K562 (cell line): ENCODE data around the gene DGLUCY. TPM values are rescaled to one million over a fixed set of nuclear protein-coding genes. Genes with fewer than 3 reads are reported as not detected.
A peak's percentile ranks its signal among the peaks of the same experiment; 100 is the strongest.

Source experiments
- ARID2 ChIP-seq: fragments of 450-650 bp; IDR thresholded peaks from 2 replicates; pipeline ENCODE4 v1.6.1; 2017; ENCODE audit warnings: antibody characterized with exemption, mild to moderate bottlenecking
- C11orf30 ChIP-seq: fragments of 450-650 bp; IDR thresholded peaks from 2 replicates; pipeline ENCODE4 v1.6.1; 2016; ENCODE audit warnings: low read depth, mild to moderate bottlenecking
- CEBPB ChIP-seq: fragments of 450-650 bp; IDR thresholded peaks from 2 replicates; pipeline ENCODE4 v1.6.1; 2016; ENCODE audit warnings: missing genetic modification characterization, missing compliant biosample characterization
- GATA2 ChIP-seq: sonication (generic); formaldehyde crosslinking; IDR thresholded peaks from 2 replicates; pipeline ENCODE4 v1.4.0; 2020; ENCODE audit warnings: mild to moderate bottlenecking, missing genetic modification reagents
- HDGF ChIP-seq: fragments of 450-650 bp; IDR thresholded peaks from 2 replicates; pipeline ENCODE4 v1.6.1; 2016
- HNRNPUL1 ChIP-seq: fragments of 200-400 bp; formaldehyde crosslinking; IDR thresholded peaks from 2 replicates; pipeline ENCODE4 v1.6.1; 2017; ENCODE audit warnings: low read length
- KLF1 ChIP-seq: fragments of 450-650 bp; IDR thresholded peaks from 2 replicates; pipeline ENCODE4 v1.6.1; 2016; ENCODE audit warnings: missing genetic modification characterization, missing compliant biosample characterization
- MEIS2 ChIP-seq: fragments of 450-650 bp; IDR thresholded peaks from 2 replicates; pipeline ENCODE4 v1.6.1; 2014; ENCODE audit warnings: mild to moderate bottlenecking; ENCODE audit not compliant: partially characterized antibody
- NFE2 ChIP-seq: IDR thresholded peaks from 2 replicates; pipeline ENCODE4 v1.6.1; 2014; ENCODE audit warnings: antibody characterized with exemption, low read depth
- NR4A1 ChIP-seq, 2 experiments: fragments of 250-450 bp in 1 of 2; fragments of 450-650 bp in 1 of 2; sonication (Bioruptor Pico) in 1 of 2; IDR thresholded peaks; 2 replicates each; pipeline versions ENCODE4 v1.4.0 to v1.6.1; 2016 to 2020; ENCODE audit warnings: mild to moderate bottlenecking in 2 of 2, missing compliant biosample characterization in 1 of 2, missing genetic modification characterization in 1 of 2, moderate library complexity in 1 of 2
- RCOR1 ChIP-seq, 2 experiments: IDR thresholded peaks; 2 replicates each; pipeline ENCODE4 v1.6.1; 2012; ENCODE audit warnings: low read depth in 2 of 2, low read length in 2 of 2, borderline replicate concordance in 1 of 2, improper control_type of control experiment in 1 of 2
- SMARCE1 ChIP-seq: fragments of 450-650 bp; IDR thresholded peaks from 2 replicates; pipeline ENCODE4 v1.7.1; 2016; ENCODE audit warnings: mild to moderate bottlenecking
- ZFP30 ChIP-seq: fragments of 250-450 bp; sonication (Bioruptor Pico); IDR thresholded peaks from 2 replicates; pipeline ENCODE4 v1.8.0; 2022; ENCODE audit warnings: moderate library complexity, mild to moderate bottlenecking, inconsistent platforms, borderline replicate concordance
- ZFP36 ChIP-seq: fragments of 150-350 bp; IDR thresholded peaks from 2 replicates; pipeline ENCODE4 v1.6.1; 2018; ENCODE audit warnings: low read length, low read depth; ENCODE audit not compliant: partially characterized antibody
- ZNF551 ChIP-seq: fragments of 250-450 bp; sonication (Bioruptor Pico); IDR thresholded peaks from 2 replicates; pipeline ENCODE4 v1.5.0; 2021; ENCODE audit warnings: mild to moderate bottlenecking, moderate library complexity
- ZNF695 ChIP-seq: fragments of 450-650 bp; formaldehyde crosslinking; IDR thresholded peaks from 2 replicates; pipeline ENCODE4 v1.4.0; 2020; ENCODE audit warnings: mild to moderate bottlenecking, moderate library complexity
- ZSCAN32 ChIP-seq: fragments of 450-650 bp; formaldehyde crosslinking; IDR thresholded peaks from 2 replicates; pipeline ENCODE4 v1.4.0; 2020; ENCODE audit warnings: mild to moderate bottlenecking, moderate library complexity
- polyA plus RNA-seq, 8 experiments: library from polyadenylated mRNA; depleted of rRNA in 4 of 8; stranded (reverse) in 5 of 8; unstranded in 3 of 8; fragments of >200 nt; fragmentation: Nextera tagmentation in 2 of 8; fragmentation: Illumina TruSeq in 1 of 8; extraction: Ambion mirVana in 2 of 8; extraction: Trizol in 1 of 8; gene quantifications; 2 replicates each; pipeline versions ENCODE4 v1.2.1 to v1.2.3, GENCODE V29; 2011 to 2014; ENCODE audit warnings: inconsistent platforms in 1 of 8, missing spikeins in 1 of 8
- total RNA-seq, 7 experiments: library from RNA; depleted of rRNA in 6 of 7; stranded (reverse); fragments of >200 nt in 6 of 7; fragmentation: Illumina TruSeq in 2 of 7; extraction: Trizol in 2 of 7; gene quantifications; 2 replicates each; pipeline versions ENCODE4 v1.2.1 to v1.2.3, GENCODE V29; 2011 to 2021; ENCODE audit warnings: low replicate concordance in 1 of 7
- TF ChIP-seq, protein P1 (sequence below): fragments of 250-450 bp; sonication (Bioruptor Pico); IDR thresholded peaks from 2 replicates; pipeline ENCODE4 v1.5.1; 2021; ENCODE audit warnings: mild to moderate bottlenecking
- TF ChIP-seq, protein P2 (sequence below): sonication (generic); IDR thresholded peaks from 2 replicates; pipeline ENCODE4 v1.6.1; 2016
- TF ChIP-seq, protein P3 (sequence below): sonication (generic); formaldehyde crosslinking; IDR thresholded peaks from 2 replicates; pipeline ENCODE4 v1.8.0; 2023; ENCODE audit warnings: mild to moderate bottlenecking, missing genetic modification reagents
- TF ChIP-seq, protein P4 (sequence below): IDR thresholded peaks from 2 replicates; pipeline ENCODE4 v1.6.1; 2011; ENCODE audit not compliant: insufficient read length; ENCODE audit errors: extremely low read depth

Gene DGLUCY
- total and polyA plus RNA-seq, 9 of the 15 experiments (the other 6 are each of a cell fraction or from before 2014, with no cell fraction given): 9.9 to 28.4 (median 21.0) TPM

DNA sequence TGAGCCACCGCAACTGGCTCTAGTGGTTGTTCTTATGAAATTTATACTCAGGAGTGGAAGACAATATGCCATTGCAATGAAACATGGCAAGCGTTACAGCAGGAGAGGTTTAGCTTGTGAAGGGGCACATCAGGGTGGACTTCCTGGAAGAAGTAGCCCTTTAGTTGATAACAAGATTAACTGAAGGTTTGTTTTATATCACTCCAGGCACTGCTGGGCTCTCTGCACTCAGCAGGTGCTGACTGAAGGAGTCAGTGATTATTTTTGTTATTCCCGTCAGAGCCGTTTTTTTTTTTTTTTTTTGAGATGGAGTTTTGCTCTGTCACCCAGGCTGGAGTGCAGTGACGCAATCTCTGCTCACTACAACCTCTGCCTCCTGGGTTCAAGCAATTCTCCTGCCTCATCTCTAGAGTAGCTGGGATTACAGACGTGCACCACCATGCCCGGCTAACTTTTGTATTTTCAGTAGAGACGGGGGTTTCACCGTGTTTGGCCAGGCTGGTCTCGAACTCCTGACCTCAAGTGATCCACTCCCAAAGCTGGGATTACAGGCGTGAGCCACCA lies 148.2 kb downstream of the DGLUCY start (continued):
- TF ChIP-seq ZSCAN32 (CRISPR knock-in tag) (no peak), HDGF (no peak), NR4A1 (CRISPR knock-in tag; IDR thresholded peaks at IDR 0.05) (no peak), NR4A1 (tag; IDR thresholded peaks at IDR 0.05) (no peak), CEBPB (peak; percentile 90), ZNF551 (no peak), ZFP36 (peak; percentile 92), SMARCE1 (no peak), NFE2 (0 out of 2 replicates have a peak, but pooled peaks have one; percentile 37), ZNF695 (CRISPR knock-in tag) (no peak), ZFP30 (no peak), KLF1 (tag) (no peak), C11orf30 (0 out of 2 replicates have a peak, but pooled peaks have one; percentile 12), HNRNPUL1 (no peak), ARID2 (no peak), RCOR1 (IDR thresholded peaks at IDR 0.05; ENCODE audit: borderline replicate concordance in 1 of 2, low read depth in 2 of 2, low read length in 2 of 2) (no peak), MEIS2 (no peak), GATA2 (CRISPR knock-in tag) (no peak)
- TF ChIP-seq, protein P1, sequence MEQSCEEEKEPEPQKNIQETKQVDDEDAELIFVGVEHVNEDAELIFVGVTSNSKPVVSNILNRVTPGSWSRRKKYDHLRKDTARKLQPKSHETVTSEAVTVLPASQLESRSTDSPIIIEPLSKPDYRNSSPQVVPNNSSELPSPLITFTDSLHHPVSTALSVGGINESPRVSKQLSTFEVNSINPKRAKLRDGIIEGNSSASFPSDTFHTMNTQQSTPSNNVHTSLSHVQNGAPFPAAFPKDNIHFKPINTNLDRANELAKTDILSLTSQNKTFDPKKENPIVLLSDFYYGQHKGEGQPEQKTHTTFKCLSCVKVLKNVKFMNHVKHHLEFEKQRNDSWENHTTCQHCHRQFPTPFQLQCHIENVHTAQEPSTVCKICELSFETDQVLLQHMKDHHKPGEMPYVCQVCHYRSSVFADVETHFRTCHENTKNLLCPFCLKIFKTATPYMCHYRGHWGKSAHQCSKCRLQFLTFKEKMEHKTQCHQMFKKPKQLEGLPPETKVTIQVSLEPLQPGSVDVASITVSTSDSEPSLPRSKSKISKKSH (CRISPR knock-in tag): no peak
- TF ChIP-seq, protein P2, sequence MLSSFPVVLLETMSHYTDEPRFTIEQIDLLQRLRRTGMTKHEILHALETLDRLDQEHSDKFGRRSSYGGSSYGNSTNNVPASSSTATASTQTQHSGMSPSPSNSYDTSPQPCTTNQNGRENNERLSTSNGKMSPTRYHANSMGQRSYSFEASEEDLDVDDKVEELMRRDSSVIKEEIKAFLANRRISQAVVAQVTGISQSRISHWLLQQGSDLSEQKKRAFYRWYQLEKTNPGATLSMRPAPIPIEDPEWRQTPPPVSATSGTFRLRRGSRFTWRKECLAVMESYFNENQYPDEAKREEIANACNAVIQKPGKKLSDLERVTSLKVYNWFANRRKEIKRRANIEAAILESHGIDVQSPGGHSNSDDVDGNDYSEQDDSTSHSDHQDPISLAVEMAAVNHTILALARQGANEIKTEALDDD: no peak
- TF ChIP-seq, protein P3, sequence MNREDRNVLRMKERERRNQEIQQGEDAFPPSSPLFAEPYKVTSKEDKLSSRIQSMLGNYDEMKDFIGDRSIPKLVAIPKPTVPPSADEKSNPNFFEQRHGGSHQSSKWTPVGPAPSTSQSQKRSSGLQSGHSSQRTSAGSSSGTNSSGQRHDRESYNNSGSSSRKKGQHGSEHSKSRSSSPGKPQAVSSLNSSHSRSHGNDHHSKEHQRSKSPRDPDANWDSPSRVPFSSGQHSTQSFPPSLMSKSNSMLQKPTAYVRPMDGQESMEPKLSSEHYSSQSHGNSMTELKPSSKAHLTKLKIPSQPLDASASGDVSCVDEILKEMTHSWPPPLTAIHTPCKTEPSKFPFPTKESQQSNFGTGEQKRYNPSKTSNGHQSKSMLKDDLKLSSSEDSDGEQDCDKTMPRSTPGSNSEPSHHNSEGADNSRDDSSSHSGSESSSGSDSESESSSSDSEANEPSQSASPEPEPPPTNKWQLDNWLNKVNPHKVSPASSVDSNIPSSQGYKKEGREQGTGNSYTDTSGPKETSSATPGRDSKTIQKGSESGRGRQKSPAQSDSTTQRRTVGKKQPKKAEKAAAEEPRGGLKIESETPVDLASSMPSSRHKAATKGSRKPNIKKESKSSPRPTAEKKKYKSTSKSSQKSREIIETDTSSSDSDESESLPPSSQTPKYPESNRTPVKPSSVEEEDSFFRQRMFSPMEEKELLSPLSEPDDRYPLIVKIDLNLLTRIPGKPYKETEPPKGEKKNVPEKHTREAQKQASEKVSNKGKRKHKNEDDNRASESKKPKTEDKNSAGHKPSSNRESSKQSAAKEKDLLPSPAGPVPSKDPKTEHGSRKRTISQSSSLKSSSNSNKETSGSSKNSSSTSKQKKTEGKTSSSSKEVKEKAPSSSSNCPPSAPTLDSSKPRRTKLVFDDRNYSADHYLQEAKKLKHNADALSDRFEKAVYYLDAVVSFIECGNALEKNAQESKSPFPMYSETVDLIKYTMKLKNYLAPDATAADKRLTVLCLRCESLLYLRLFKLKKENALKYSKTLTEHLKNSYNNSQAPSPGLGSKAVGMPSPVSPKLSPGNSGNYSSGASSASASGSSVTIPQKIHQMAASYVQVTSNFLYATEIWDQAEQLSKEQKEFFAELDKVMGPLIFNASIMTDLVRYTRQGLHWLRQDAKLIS: no peak
- TF ChIP-seq, protein P4, sequence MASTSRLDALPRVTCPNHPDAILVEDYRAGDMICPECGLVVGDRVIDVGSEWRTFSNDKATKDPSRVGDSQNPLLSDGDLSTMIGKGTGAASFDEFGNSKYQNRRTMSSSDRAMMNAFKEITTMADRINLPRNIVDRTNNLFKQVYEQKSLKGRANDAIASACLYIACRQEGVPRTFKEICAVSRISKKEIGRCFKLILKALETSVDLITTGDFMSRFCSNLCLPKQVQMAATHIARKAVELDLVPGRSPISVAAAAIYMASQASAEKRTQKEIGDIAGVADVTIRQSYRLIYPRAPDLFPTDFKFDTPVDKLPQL: no peak
